ENCODE data around the gene SIGLEC7.

Gene SIGLEC7

DNA sequence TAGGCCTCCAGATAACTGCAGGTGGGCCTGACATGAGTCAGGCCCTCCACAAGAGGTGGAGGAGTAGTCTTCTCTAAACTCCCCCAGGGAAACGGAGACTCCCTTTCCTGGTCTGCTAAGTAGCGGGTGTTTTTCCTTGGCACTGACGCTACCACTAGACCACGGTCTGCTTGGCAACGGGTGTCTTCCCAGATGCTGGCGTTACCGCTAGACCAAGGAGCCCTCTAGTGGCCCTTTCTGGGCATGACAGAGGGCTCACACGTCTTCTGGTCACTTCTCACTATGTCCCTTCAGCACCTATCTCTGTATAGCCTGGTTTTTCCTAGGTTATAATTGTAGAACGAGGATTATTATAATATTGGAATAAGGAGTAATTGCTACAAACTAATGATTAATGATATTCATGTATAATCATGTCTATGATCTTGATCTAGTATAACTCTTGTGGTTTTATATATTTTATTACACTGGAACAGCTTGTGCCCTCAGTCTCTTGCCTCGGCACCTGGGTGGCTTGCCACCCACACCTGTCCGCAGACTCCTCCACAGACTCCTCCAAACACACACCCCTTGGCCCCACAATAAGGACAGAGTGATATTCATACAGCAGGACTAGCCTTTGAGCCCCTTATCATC lies 27.3 kb downstream of the SIGLEC7 start:
- DNase-seq, result peak in 1 of 2 donors; percentile 29

DNA sequence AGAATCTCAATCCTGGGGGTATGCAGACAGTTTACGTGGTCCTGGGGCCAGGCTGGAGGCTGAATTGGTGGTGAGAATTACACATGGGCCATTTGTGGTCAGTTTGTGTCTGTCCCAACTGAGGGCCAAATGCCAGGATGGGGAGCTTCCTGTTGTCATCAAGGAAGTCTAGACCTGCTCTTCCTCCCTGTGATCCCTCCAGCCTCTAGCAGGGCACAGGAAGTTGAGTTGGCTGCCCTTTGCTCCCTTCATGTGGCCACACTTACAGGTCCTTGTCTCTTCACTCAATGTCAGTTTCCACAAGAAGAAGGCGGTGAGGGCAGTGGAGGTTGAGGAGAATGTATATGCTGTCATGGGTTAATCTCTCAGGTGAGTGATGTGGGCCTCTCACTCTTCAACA lies 30.1 kb downstream of the SIGLEC7 start:
- DNase-seq, result no peak

DNA sequence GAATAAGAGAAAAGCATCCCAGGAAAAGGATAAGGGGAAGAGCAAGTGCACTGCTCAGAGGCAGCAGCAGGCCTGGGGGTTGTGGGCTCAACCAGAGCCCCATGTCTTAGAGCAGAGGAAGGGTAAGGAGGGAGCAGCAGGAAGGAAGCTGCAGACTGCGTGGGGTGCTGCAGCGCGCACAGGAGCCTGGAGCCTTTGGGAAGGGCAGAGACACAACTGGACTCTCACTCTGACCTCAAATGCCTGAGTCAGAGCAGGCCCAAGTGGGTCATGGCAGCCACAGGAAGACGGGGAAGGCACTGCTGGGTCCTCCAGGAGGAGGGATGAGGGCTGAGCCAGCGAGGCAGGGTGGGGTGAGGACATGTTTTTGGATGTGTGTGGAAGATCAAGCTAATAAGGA lies 31.6 kb downstream of the SIGLEC7 start:
- no peak for DNase-seq

DNA sequence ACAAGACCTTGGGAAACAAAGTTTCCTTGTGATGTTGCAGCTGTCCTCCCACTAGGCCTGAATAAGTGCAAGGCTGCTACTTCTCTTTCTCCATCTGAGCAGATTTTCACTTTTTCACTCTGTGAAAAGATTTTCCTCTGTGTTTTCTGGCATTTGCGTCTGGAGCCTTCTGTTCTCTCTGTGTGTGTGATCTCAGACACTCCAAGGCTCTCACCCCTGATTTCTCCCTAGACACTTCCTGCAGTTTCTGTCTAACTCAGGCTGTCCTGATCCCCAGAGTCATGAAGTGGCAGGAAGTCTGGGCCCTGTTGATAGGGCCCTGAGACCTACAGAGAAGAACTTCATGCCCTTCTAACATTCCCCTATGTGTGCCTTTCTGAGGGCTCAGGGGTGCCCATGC lies 37.2 kb downstream of the SIGLEC7 start:
- peak in 1 of 2 donors; percentile 16 for DNase-seq

DNA sequence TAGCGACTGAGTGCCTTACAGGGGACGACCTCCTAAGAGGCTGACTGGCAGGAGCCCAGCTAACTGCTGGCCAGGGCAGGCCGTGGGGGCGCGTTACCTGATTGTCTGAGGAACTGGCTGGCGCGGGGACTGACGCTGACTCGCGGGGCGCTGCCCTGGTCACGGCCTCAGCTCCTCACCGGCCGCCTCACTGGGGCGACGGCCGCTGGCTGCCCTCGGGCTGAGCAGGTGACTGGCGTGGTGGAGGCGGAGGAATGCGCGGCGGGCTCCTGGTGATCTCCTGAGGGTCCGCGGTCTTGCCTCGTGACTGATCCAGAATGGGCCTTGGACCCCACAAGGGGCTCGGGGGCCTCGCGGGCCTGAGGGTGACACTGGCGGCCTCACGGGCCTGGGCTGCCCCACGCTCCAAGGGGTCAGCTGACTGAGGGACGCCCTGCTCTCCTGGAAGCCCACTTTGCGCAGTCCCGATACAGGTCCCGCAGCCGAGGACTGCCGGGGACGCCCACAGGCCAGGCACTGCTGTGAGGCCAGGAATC lies 39.3 kb downstream of the SIGLEC7 start:
- no peak for DNase-seq

DNA sequence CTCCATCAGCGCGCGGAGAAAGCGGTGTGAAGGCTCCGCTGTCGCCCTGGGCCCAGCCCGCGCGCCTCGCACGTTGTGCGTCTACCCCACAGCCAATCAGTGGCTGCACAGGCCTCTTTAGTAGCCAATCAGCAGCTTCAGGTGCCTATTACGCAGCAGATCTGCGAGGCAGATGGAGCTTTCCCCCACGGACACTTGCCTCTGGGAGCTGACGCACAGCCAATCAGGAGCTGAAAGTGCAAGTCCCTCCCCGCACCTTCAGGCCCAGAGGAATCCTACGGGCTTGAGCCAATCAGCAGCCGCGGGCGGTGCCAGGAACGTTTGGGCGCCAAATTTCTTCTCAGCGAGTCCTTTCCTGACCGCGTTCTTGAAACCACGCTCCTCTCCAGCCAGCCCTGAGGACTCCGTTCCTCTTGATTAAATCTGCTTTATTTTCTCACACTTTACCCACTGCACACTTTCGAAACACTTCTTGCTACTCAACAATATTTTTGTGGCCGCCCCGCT lies 39.9 kb downstream of the SIGLEC7 start:
- no peak for DNase-seq

DNA sequence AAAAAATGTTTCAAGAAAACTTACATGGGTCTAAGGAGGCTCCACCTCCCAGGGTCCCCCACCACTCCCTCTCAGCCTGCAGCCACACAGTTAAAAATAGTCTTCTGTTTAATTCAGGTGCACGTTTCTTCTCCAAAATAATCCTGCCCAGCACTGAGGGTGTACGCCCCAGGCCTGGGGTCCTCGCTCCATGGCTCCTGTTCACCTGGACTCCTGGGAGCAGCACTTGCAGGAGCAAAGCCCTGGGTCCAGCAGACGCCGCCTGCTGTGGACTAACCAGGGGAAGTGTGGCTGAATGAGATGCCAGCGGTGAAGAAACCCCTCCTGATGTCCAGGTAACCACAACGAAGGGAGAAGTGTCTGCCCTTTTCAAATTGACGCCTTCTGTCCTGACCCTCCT lies 41.5 kb downstream of the SIGLEC7 start:
- DNase-seq, result no peak

DNA sequence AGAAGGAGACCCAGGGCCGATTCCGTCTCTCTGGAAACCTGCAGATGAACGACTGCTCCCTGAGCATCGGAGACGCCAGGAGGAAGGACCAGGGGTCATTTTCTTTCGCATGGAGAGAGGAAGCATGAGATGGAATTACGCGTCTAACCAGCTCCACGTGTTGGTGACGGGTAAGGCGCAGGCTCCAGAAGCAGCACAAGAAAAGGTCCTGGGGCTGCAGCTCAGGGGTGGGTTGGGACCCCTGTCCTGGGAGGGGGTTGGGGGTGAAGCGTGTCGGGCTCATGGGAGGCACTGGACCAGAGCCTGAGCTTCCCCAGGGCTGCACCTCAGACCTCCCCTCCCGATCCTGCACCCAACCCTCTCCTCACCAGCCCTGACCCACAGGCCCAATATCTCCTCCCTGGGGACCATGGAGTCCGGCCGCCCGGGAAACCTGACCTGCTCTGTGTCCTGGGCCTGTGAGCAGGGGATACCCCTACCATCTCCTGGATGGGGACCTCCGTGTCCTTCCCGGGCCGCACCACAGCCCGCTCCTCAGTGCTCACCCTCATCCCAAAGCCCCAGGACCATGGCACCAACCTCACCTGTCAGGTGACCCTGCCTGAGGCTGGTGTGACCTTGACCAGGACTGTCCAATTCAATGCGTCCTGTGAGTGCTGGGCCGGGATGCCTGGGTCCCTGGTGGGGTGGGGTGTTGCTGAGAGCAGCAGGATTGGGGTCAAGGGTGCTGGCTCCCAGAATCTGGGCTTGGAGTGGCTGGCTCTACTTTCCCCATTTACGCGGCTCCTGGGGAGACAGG lies 43.2 kb downstream of the SIGLEC7 start:
- no peak for DNase-seq

DNA sequence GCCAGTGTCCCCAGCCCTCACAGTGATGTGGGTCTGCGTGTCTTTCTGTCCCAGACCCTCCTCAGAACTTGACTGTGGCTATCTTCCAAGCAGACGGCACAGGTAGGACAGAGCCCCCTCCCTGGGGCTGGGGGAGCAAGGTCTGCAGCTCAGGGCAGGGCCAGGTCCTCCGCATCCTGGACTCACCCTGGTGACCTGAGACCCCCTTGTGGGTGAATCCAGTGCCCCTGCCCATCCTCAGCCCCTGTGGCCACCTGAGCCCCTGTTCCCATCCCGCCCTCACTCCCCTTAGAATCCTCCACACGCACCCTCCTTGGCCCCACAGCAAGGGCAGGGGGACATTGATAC lies 43.7 kb downstream of the SIGLEC7 start:
- no peak for DNase-seq

DNA sequence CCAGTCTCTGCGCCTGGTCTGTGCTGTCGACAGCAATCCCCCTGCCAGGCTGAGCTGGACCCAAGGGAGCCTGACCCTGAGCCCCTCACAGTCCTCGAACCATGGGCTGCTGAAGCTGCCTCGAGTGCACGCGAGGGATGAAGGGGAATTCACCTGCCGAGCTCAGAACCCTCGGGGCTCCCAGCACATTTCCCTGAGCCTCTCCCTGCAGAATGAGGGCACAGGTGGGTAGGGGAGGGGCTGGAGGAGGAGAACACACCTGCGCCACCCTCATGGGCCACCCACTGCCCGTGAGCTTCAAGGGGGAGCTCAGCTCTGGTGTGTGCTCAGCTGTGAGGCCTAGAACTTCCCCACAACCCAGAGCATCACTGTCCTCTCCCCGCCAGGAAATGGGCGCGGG lies 44.2 kb downstream of the SIGLEC7 start:
- no peak for DNase-seq

DNA sequence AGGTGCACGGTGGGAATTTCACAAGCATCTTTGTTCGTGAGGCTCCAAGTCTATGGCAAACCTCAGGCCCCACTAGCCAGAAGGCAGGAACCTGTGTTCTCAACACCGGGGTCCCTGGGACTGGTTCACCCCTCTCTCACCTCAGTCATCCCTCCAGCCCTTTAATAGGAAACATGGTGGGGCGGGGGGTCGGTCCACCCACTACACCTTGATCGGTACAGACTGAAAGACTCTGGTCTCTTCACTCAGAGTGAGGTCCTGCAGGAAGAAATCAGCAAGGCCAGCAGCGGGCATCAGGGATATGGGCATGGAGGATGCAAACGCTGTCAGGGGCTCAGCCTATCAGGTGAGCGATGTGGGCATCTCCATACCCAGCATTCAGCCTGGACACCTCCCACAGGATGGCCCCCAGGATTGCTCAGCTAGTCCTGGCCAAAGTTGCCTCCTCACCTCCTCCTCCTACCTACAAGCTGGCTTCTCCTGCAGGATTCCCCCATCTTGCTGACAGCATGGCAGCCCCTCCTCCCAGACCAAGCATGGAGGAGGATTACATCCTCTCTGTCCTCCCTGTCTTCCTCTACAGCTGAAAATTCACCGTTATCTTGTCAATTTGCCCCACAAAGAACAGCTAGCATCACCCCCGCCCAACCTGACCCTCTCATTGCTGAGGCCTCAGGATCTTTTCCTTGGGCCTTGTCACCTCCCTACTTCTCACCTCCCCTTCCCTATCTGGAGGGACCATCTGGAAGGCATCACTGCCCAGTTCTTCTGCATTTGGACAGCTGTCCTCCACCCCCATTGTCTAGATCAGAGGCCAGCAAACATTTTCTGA lies 45.5 kb downstream of the SIGLEC7 start:
- no peak for DNase-seq

DNA sequence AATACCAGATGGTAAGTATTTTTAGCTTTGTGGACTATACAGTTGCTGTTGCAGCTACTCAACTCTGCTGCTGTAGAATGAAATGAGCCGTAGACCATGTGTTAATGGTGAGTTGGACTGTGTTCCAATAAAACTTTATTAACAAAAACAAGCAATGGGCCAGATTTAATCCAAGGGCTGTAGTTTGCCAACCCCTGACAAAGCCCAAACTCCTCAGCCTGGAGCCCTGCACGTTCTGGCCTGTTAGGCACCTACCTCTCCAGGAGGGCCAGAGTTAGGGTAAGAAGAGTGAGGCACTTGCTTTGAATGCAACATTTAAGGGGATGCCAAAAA lies 46.1 kb downstream of the SIGLEC7 start:
- no peak for DNase-seq

DNA sequence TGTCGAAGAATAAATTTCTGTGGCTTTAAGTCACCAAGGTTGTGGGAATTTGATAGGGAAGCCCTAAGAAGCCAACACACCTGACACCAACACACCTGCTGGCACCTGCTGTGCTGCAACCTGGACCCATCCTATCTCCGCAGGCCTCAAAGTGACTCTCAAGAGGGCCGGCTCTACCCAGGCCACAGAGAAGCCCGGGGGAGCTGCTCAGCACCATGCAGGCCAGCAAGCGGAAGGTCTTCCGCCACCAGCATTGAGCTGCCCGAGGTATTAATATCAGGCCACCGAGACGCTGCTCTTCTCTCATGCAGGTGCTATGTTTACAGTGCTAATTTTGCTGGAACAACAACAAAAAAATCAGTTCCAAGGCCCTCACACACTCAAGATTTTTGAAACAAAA lies 50.6 kb downstream of the SIGLEC7 start:
- no peak for DNase-seq

DNA sequence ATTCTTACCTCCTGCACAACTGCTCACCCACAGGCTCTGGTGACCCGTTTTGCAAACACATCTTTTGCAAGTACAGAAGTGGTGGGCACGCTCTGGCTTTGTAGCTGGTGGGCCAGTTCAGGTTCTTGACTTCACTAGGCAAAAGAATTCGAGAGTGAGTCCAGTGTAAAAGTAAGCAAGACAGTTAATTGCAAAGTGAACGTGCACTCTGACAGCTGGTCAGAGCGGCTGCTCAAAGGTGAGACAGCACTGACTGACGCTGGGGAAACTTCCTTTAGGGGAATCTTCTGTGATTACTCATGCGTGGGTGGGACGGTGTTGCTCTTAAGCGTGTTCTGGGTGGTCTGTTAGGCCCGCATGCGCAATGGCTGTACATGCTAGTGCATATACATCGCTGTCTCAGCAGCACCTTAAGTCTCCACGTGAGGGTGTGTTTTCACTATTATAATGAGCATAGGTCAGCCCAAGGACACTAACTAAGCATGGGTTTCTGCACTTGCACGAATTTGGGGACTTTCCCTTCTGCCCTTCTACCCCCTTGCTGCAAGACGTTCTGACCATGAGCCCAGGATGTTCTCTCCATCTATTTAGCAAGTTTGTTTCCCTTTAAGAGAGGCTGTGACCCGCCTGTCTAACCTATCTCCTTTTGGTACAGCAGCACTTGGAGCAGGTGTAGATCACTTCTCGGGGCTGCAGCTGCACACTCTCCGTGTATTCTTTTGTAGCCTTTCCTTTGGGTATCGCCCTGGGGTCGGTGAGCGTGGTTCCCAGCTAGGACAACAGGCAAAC lies 52.6 kb downstream of the SIGLEC7 start:
- DNase-seq, result no peak

DNA sequence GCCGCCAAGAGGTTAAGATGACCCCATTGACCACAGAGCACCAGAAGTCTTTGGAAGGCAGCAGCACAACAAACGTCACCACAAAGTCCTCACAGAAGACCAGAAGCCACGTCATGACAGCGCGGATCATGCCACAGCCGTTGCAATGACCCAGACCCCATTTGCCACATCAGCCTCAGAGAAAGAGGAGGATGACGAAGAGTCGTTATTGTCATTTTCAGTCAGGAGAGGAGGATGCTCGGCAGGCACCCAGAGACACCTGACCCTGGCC lies 53.1 kb downstream of the SIGLEC7 start:
- no peak for DNase-seq

DNA sequence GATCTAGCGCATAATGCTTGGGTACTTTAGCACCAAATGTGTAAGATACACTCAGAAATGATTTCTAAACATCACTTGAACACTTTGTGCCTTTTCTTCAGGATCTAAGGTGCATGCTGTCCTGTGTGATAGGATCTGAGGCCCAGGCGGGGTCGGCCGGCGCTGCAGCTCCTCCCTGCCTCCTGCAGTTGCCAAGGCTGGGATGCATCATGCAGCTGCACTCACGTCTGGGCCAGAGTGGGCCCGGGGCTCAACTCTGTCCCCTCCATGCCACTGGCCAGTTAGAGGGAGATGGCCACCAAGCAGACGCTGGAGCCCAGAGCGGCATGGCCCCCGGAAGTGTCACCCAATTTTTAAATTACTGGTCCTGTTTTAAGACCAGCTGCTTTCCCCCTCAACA lies 53.5 kb downstream of the SIGLEC7 start:
- no peak for DNase-seq

DNA sequence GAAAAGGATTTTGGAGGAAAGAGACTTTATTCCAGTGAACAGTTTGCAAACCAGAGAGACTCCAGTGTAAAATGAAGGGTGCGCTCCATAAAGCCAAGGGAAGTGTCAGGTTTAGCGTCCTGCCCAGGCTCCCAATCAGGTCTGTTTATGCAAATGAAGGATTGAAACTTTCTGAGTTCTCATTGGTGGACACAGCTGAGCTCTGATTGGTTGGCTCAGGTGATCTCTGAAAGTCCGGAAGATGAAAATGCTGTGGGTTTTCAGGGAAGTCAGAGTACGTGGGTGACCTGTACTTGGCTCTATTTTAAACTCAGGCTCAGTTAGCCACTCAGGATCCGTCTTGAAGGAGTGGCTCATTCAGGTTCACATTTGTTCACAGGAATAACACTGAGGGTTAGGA lies 54.1 kb downstream of the SIGLEC7 start:
- no peak for DNase-seq

DNA sequence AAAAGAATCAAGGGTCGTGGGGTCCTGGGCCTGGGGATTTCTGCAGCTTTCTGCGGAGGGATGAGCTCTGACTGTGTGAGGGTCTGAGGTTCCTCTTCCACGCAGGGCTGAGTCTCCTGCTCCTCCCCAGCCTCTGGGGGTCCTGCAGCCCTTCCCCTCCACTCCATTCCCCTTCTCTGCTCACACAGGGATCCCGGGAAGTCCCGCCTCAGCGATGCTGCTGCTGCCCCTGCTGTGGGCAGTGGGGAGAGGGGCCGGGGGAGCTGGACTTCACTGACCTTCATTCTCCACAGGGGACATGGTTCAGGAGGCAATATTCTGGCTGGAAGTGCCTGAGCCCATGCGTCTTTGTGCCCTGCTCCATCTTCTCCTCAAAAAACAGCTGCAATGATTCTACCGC lies 56.5 kb downstream of the SIGLEC7 start:
- no peak for DNase-seq

DNA sequence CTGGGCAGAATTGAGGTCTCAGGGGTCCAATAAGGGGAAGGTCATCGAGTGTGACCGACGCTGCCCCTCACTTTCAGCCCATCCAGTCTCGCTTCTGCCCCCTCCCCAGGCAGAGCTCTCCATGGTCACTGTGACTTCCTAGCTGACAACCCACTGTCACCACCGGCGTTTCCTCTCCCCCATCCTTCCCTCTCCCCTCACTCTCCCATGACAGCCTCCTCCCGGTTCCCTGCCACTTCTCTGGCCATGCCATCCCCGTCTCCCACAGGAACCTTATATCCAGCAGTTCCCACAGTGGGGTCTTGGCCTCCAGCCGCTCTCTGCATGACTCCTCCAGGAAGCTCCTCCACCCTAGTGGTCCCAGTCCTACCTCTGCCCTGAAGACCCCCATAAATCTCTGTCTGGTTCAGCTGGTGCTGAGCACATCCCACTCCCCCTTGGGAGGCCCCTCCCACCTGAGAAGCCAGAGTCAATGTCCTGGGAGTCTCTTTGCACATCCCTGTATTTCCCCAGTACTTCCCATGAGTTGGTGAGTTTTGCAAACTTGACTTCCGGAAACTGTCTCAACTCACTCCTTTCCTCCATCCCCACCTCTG lies 58.1 kb downstream of the SIGLEC7 start:
- no peak for DNase-seq

DNA sequence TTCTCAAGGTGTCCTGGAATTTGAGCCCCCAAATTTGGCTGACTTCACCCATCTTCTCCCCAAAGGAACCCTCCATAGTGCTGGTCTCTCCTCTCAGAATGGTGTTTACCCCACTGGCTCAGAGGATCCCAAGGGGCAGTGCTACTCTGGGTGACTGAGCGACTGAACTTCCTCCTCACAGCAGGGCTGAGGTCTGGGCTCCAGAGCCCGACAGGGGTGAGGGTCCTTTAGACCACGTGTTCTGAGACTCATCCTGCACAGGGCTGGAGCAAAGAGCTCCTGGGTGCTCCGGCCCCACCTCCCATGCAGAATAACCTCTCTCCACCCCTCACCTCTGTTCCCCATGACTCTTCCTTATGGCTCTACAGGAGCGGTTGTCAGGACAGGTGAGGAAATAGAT lies 59.6 kb downstream of the SIGLEC7 start:
- DNase-seq, result no peak
